WTC11 (cell line): ENCODE measurements around the gene NGF. TPM values are rescaled to one million over a fixed set of nuclear protein-coding genes. Genes with fewer than 3 reads are reported as not detected.
A peak's percentile ranks its signal among the peaks of the same experiment; 100 is the strongest.

Source experiments
- ATAC-seq: fragments of 200-7000 bp; cut with Tn5 transposase; 2 replicates; pipeline ENCODE4 v1.10.0; 2021; ENCODE audit warnings: mild to moderate bottlenecking, moderate library complexity
- CTCF ChIA-PET: fragments of 300-600 bp; sonication (Branson Sonifier 250); formaldehyde crosslinking; loops from one replicate; lab custom pipeline; 2021; ENCODE audit warnings: antibody characterized with exemption; lab: Charles Lee
- POLR2A ChIA-PET: fragments of 350-600 bp; sonication (Branson Sonifier 250); formaldehyde crosslinking; loops from one replicate; lab custom pipeline; 2021; ENCODE audit warnings: antibody characterized with exemption; lab: Charles Lee
- DNase-seq: peaks from one replicate; pipeline ENCODE4 v3.0.0; 2021; ENCODE audit warnings: low spot score
- H3K27ac Mint-ChIP-seq: 2 replicates; pipeline ENCODE4 v1.8.0; 2021; ENCODE audit warnings: mixed read lengths
- H3K27me3 Mint-ChIP-seq: 2 replicates; pipeline ENCODE4 v1.8.0; 2021; ENCODE audit warnings: low read depth, mild to moderate bottlenecking, moderate library complexity, mixed read lengths
- H3K36me3 Mint-ChIP-seq: 2 replicates; pipeline ENCODE4 v1.8.0; 2021; ENCODE audit warnings: mixed read lengths
- H3K4me1 Mint-ChIP-seq: 2 replicates; pipeline ENCODE4 v1.8.0; 2022; ENCODE audit warnings: mixed read lengths
- H3K4me3 Mint-ChIP-seq: 2 replicates; pipeline ENCODE4 v1.8.0; 2021; ENCODE audit warnings: mild to moderate bottlenecking, moderate library complexity, mixed read lengths
- H3K9me3 Mint-ChIP-seq: 2 replicates; pipeline ENCODE4 v1.8.0; 2021; ENCODE audit warnings: mixed read lengths
- ARID4B ChIP-seq: sonication (generic); formaldehyde crosslinking; IDR thresholded peaks from 2 replicates; pipeline ENCODE4 v1.8.0; 2023; ENCODE audit warnings: missing genetic modification reagents, mild to moderate bottlenecking, borderline replicate concordance
- ATF1 ChIP-seq: sonication (generic); formaldehyde crosslinking; IDR thresholded peaks from 2 replicates; pipeline ENCODE4 v1.8.1; 2023; ENCODE audit warnings: mild to moderate bottlenecking, moderate library complexity, missing genetic modification reagents
- ATF3 ChIP-seq: sonication (generic); formaldehyde crosslinking; conservative IDR thresholded peaks from 2 replicates; pipeline ENCODE4 v1.8.1; 2022; ENCODE audit warnings: mild to moderate bottlenecking, missing genetic modification reagents
- CDX4 ChIP-seq: fragments of 250-450 bp; sonication (Bioruptor Pico); IDR thresholded peaks from 2 replicates; pipeline ENCODE4 v1.9.0; 2021; ENCODE audit warnings: moderate library complexity, mild to moderate bottlenecking, inconsistent platforms, borderline replicate concordance
- E2F1 ChIP-seq: sonication (generic); formaldehyde crosslinking; IDR thresholded peaks from 2 replicates; pipeline ENCODE4 v1.8.0; 2022; ENCODE audit warnings: mild to moderate bottlenecking, missing genetic modification reagents
- EMX1 ChIP-seq: fragments of 250-450 bp; sonication (Bioruptor Pico); IDR thresholded peaks from 2 replicates; pipeline ENCODE4 v1.8.0; 2021; ENCODE audit warnings: mild to moderate bottlenecking
- ESRRA ChIP-seq: sonication (generic); formaldehyde crosslinking; IDR thresholded peaks from 2 replicates; pipeline ENCODE4 v1.8.1; 2022; ENCODE audit warnings: mild to moderate bottlenecking, missing genetic modification reagents, borderline replicate concordance
- FOXJ3 ChIP-seq: sonication (generic); formaldehyde crosslinking; IDR thresholded peaks from 2 replicates; pipeline ENCODE4 v1.9.0; 2021; ENCODE audit warnings: missing genetic modification reagents, mild to moderate bottlenecking, borderline replicate concordance
- GABPB1 ChIP-seq: sonication (generic); formaldehyde crosslinking; IDR thresholded peaks from 2 replicates; pipeline ENCODE4 v1.8.1; 2023; ENCODE audit warnings: mild to moderate bottlenecking, missing genetic modification reagents
- MXD4 ChIP-seq: fragments of 250-450 bp; sonication (Bioruptor Pico); IDR thresholded peaks from 2 replicates; pipeline ENCODE4 v1.8.0; 2021; ENCODE audit warnings: mild to moderate bottlenecking, moderate library complexity, borderline replicate concordance
- OVOL2 ChIP-seq: fragments of 250-450 bp; sonication (Bioruptor Pico); IDR thresholded peaks from 2 replicates; pipeline ENCODE4 v1.9.0; 2021; ENCODE audit warnings: mild to moderate bottlenecking, borderline replicate concordance
- PRRX2 ChIP-seq: fragments of 250-450 bp; sonication (Bioruptor Pico); IDR thresholded peaks from 2 replicates; pipeline ENCODE4 v1.8.0; 2021; ENCODE audit warnings: mild to moderate bottlenecking
- SMAD3 ChIP-seq: sonication (generic); formaldehyde crosslinking; IDR thresholded peaks from 2 replicates; pipeline ENCODE4 v1.8.0; 2022; ENCODE audit warnings: missing genetic modification reagents, mild to moderate bottlenecking, borderline replicate concordance
- SMAD4 ChIP-seq: sonication (generic); formaldehyde crosslinking; IDR thresholded peaks from 2 replicates; pipeline ENCODE4 v1.8.0; 2022; ENCODE audit warnings: mild to moderate bottlenecking, missing genetic modification reagents
- SOX15 ChIP-seq: fragments of 250-450 bp; sonication (Bioruptor Pico); IDR thresholded peaks from 2 replicates; pipeline ENCODE4 v1.9.0; 2021; ENCODE audit warnings: mild to moderate bottlenecking
- SP1 ChIP-seq: sonication (generic); formaldehyde crosslinking; conservative IDR thresholded peaks from 2 replicates; pipeline ENCODE4 v1.8.1; 2022; ENCODE audit warnings: missing genetic modification reagents
- TEAD1 ChIP-seq: sonication (generic); formaldehyde crosslinking; IDR thresholded peaks from 2 replicates; pipeline ENCODE4 v1.8.0; 2022; ENCODE audit warnings: mild to moderate bottlenecking, missing genetic modification reagents
- ZNF232 ChIP-seq: sonication (generic); formaldehyde crosslinking; IDR thresholded peaks from 2 replicates; pipeline ENCODE4 v1.8.0; 2022; ENCODE audit warnings: mild to moderate bottlenecking, missing genetic modification reagents
- ZNF423 ChIP-seq: fragments of 250-450 bp; sonication (Bioruptor Pico); IDR thresholded peaks from 2 replicates; pipeline ENCODE4 v2.1.2; 2022; ENCODE audit warnings: mild to moderate bottlenecking, moderate library complexity
- ZNF425 ChIP-seq: fragments of 250-450 bp; sonication (Bioruptor Pico); conservative IDR thresholded peaks from 2 replicates; pipeline ENCODE4 v1.9.0; 2021; ENCODE audit warnings: mild to moderate bottlenecking
- total RNA-seq: library from RNA; stranded (reverse); gene quantifications from 3 replicates; pipeline ENCODE4 v1.2.3, GENCODE V29; 2021

The NGF gene
- total RNA-seq, 1 experiment from 2014 or later = 0.55 TPM

GRCh38 chr1:115289940-115290339, 48.1 kb downstream of the NGF start:
- Mint-ChIP-seq H3K36me3 (no peaks in the 10 kb centered on the region), H3K9me3 (peaks cover 7% of the 10 kb centered on the region), H3K4me1 (peaks cover 13% of the 10 kb centered on the region), H3K4me3 (no peak overlapping the region), H3K27me3 (no peaks in the 10 kb centered on the region)
- DNase-seq = no peak
- no peak for TF ChIP-seq ZNF425 (CRISPR knock-in tag)
- TF ChIP-seq TEAD1 (CRISPR knock-in tag) = no peak
- TF ChIP-seq ARID4B = no peak
- no peak for TF ChIP-seq ESRRA (CRISPR knock-in tag)
- no peak for TF ChIP-seq SMAD3 (CRISPR knock-in tag)
- no peak for TF ChIP-seq FOXJ3
- no peak for TF ChIP-seq ZNF232 (CRISPR knock-in tag)
- no peak for TF ChIP-seq ZNF423 (CRISPR knock-in tag)
- TF ChIP-seq, all 79 proteins: peak for 0
- POLR2A ChIA-PET = interaction anchor here (0.6 kb wide), 2 partner anchors 43 to 191 kb away, joined by 3 to 5 read pairs; no protein-coding TSS in a partner anchor
- peak; percentile 76 for ATAC-seq
- CTCF ChIA-PET = interaction anchor here (0.6 to 1.5 kb wide), 3 partner anchors 176 to 306 kb away, joined by 3 to 7 read pairs (median 4); no protein-coding TSS in a partner anchor
- no peak overlapping the region for H3K27ac Mint-ChIP-seq

GRCh38 chr1:115288591-115289198, 49.4 kb downstream of the NGF start:
- H3K9me3 Mint-ChIP-seq = peaks cover 7% of the 10 kb centered on the region
- peaks cover 13% of the 10 kb centered on the region for H3K4me1 Mint-ChIP-seq
- H3K27ac Mint-ChIP-seq = no peak overlapping the region
- TF ChIP-seq OVOL2 (no peak), CDX4 (CRISPR knock-in tag) (no peak), MXD4 (CRISPR knock-in tag) (no peak)
- H3K4me3 Mint-ChIP-seq = no peak overlapping the region
- no peaks in the 10 kb centered on the region for H3K36me3 Mint-ChIP-seq
- no peak for ATAC-seq
- ChIA-PET POLR2A (no interaction called here), CTCF (interaction anchor here (0.6 to 1.2 kb wide), 2 partner anchors 13 to 24 kb away, joined by 3 to 5 read pairs; no protein-coding TSS in a partner anchor)
- no peak for DNase-seq
- no peaks in the 10 kb centered on the region for H3K27me3 Mint-ChIP-seq

GRCh38 chr1:115286431-115287205, 51.4 kb downstream of the NGF start:
- DNase-seq (no peak), ATAC-seq (no peak)
- POLR2A ChIA-PET = no interaction called here
- Mint-ChIP-seq H3K4me1 (peaks cover 13% of the 10 kb centered on the region), H3K27me3 (no peaks in the 10 kb centered on the region), H3K27ac (no peak overlapping the region), H3K9me3 (peaks cover 7% of the 10 kb centered on the region), H3K36me3 (no peaks in the 10 kb centered on the region), H3K4me3 (no peak overlapping the region)
- CTCF ChIA-PET = no interaction called here
- TF ChIP-seq E2F1 (CRISPR knock-in tag) = no peak
- no peak for TF ChIP-seq GABPB1
- TF ChIP-seq PRRX2 (CRISPR knock-in tag) = no peak
- no peak for TF ChIP-seq SP1 (CRISPR knock-in tag)
- TF ChIP-seq ZNF425 (CRISPR knock-in tag) = no peak
- TF ChIP-seq EMX1 (CRISPR knock-in tag) = no peak
- TF ChIP-seq SMAD4 (CRISPR knock-in tag) = no peak
- TF ChIP-seq ATF1 (CRISPR knock-in tag) = no peak
- no peak for TF ChIP-seq ATF3
- TF ChIP-seq SOX15 = no peak
